Measurements from ENCODE around the gene FGF21.

Gene FGF21

GRCh38 chr19:48750351-48750750 lies 5.0 kb upstream of the FGF21 start:
- no peak for TF ChIP-seq CTCF (conservative IDR thresholded peaks at IDR 0.05; ENCODE audit: low read depth, low read length)
- H3K4me3 ChIP-seq (ENCODE audit: low read length), result no peak overlapping the region
- no peak for DNase-seq (ENCODE audit: low read depth)

GRCh38 chr19:48750771-48751504 lies 4.4 kb upstream of the FGF21 start:
- no peak for TF ChIP-seq CTCF (conservative IDR thresholded peaks at IDR 0.05; ENCODE audit: low read depth, low read length)
- DNase-seq (ENCODE audit: low read depth), result no peak
- no peak overlapping the region for H3K4me3 ChIP-seq (ENCODE audit: low read length)

- no peak for DNase-seq (ENCODE audit: low read depth)
- peak overlapping the region; percentile 42 for H3K4me3 ChIP-seq (ENCODE audit: low read length)
- TF ChIP-seq CTCF (conservative IDR thresholded peaks at IDR 0.05; ENCODE audit: low read depth, low read length), result no peak
These were observed 3.4 kb upstream of the FGF21 start for GRCh38 chr19:48751845-48752495.

- no peak for DNase-seq (ENCODE audit: low read depth)
- no peak for TF ChIP-seq CTCF (conservative IDR thresholded peaks at IDR 0.05; ENCODE audit: low read depth, low read length)
- H3K4me3 ChIP-seq (ENCODE audit: low read length), result peak within 1 kb of the TSS; percentile 42
These were observed 2.6 kb upstream of the FGF21 start, which contains the start of gene FUT1 for GRCh38 chr19:48752496-48753365. TSS of gene FUT1 (minus strand) at chr19:48752641. CDS start at chr19:48751281, 1,360 bp downstream.

GRCh38 chr19:48755787-48756186 lies 463 bp downstream of the FGF21 start:
- DNase-seq (ENCODE audit: low read depth), result no peak
- no peak for TF ChIP-seq CTCF (conservative IDR thresholded peaks at IDR 0.05; ENCODE audit: low read depth, low read length)
- H3K4me3 ChIP-seq (ENCODE audit: low read length), result no peak overlapping the region

GRCh38 chr19:48756212-48756611 lies 888 bp downstream of the FGF21 start:
- DNase-seq (ENCODE audit: low read depth), result no peak
- H3K4me3 ChIP-seq (ENCODE audit: low read length), result no peak overlapping the region
- TF ChIP-seq CTCF (conservative IDR thresholded peaks at IDR 0.05; ENCODE audit: low read depth, low read length), result no peak

Data from retinal pigment epithelial cell (primary cell).